SK-N-SH treated with all-trans-retinoic acid at 6 μM for 48 hours (cell line): Measurements from ENCODE around the gene EEF2.

Experiments used
- ATAC-seq: fragments of 200-7000 bp; cut with Tn5 transposase; 3 replicates; pipeline ENCODE4 v1.9.1; 2020; ENCODE audit warnings: mild to moderate bottlenecking, moderate library complexity
- BACH2 ChIP-seq: fragments of 250-450 bp; sonication (Bioruptor Pico); IDR thresholded peaks from 2 replicates; pipeline ENCODE4 v1.9.0; 2021; ENCODE audit warnings: mild to moderate bottlenecking, borderline replicate concordance
- CREB5 ChIP-seq: fragments of 250-450 bp; sonication (Bioruptor Pico); IDR thresholded peaks from 2 replicates; pipeline ENCODE4 v1.5.1; 2020; ENCODE audit warnings: low read depth, mild to moderate bottlenecking, moderate library complexity
- CSDC2 ChIP-seq: fragments of 250-450 bp; sonication (Bioruptor Pico); IDR thresholded peaks from 2 replicates; pipeline ENCODE4 v1.5.0; 2020; ENCODE audit warnings: mild to moderate bottlenecking, moderate library complexity
- ESRRG ChIP-seq: fragments of 250-450 bp; sonication (Bioruptor Pico); IDR thresholded peaks from 2 replicates; pipeline ENCODE4 v1.6.1; 2021; ENCODE audit warnings: mild to moderate bottlenecking
- ISL1 ChIP-seq: fragments of 250-450 bp; sonication (Bioruptor Pico); IDR thresholded peaks from 2 replicates; pipeline ENCODE4 v2.1.2; 2022; ENCODE audit warnings: mild to moderate bottlenecking, moderate library complexity
- OSR1 ChIP-seq: fragments of 250-450 bp; sonication (Bioruptor Pico); IDR thresholded peaks from 2 replicates; pipeline ENCODE4 v1.8.0; 2022; ENCODE audit warnings: moderate library complexity, mild to moderate bottlenecking, inconsistent platforms
- PATZ1 ChIP-seq: fragments of 250-450 bp; sonication (Bioruptor Pico); IDR thresholded peaks from 2 replicates; pipeline ENCODE4 v1.8.0; 2020; ENCODE audit warnings: mild to moderate bottlenecking, moderate library complexity, borderline replicate concordance
- PPARA ChIP-seq: fragments of 250-450 bp; sonication (Bioruptor Pico); IDR thresholded peaks from 2 replicates; pipeline ENCODE4 v1.5.0; 2020; ENCODE audit warnings: mild to moderate bottlenecking, borderline replicate concordance
- RARB ChIP-seq: fragments of 250-450 bp; sonication (Bioruptor Pico); IDR thresholded peaks from 2 replicates; pipeline ENCODE4 v1.8.0; 2021; ENCODE audit warnings: mild to moderate bottlenecking, moderate library complexity
- SNAI2 ChIP-seq: fragments of 250-450 bp; sonication (Bioruptor Pico); IDR thresholded peaks from 2 replicates; pipeline ENCODE4 v1.5.0; 2020; ENCODE audit warnings: mild to moderate bottlenecking, moderate library complexity
- TCF4 ChIP-seq: fragments of 250-450 bp; sonication (Bioruptor Pico); IDR thresholded peaks from 2 replicates; pipeline ENCODE4 v1.8.0; 2021; ENCODE audit warnings: mild to moderate bottlenecking, moderate library complexity, borderline replicate concordance
- TSHZ2 ChIP-seq: fragments of 250-450 bp; sonication (Bioruptor Pico); IDR thresholded peaks from 2 replicates; pipeline ENCODE4 v1.5.0; 2020; ENCODE audit warnings: mild to moderate bottlenecking, moderate library complexity
- ZC3H10 ChIP-seq: fragments of 250-450 bp; sonication (Bioruptor Pico); IDR thresholded peaks from 2 replicates; pipeline ENCODE4 v1.5.1; 2021; ENCODE audit warnings: mild to moderate bottlenecking, moderate library complexity
- ZFP3 ChIP-seq: fragments of 250-450 bp; sonication (Bioruptor Pico); IDR thresholded peaks from 2 replicates; pipeline ENCODE4 v1.5.0; 2020; ENCODE audit warnings: mild to moderate bottlenecking, moderate library complexity
- ZFP30 ChIP-seq: fragments of 450-650 bp; formaldehyde crosslinking; IDR thresholded peaks from 2 replicates; pipeline ENCODE4 v1.5.0; 2022; ENCODE audit warnings: mild to moderate bottlenecking, moderate library complexity
- ZNF565 ChIP-seq: fragments of 450-650 bp; formaldehyde crosslinking; conservative IDR thresholded peaks from 2 replicates; pipeline ENCODE4 v1.5.0; 2020; ENCODE audit warnings: low read depth, mild to moderate bottlenecking, moderate library complexity
- ZNF8 ChIP-seq: fragments of 450-650 bp; formaldehyde crosslinking; IDR thresholded peaks from 2 replicates; pipeline ENCODE4 v1.5.0; 2020; ENCODE audit warnings: mild to moderate bottlenecking, moderate library complexity
- TF ChIP-seq, protein P1 (sequence below): fragments of 250-450 bp; sonication (Bioruptor Pico); IDR thresholded peaks from 2 replicates; pipeline ENCODE4 v1.8.0; 2021; ENCODE audit warnings: low read depth, mild to moderate bottlenecking, moderate library complexity, borderline replicate concordance
- TF ChIP-seq, protein P2 (sequence below): fragments of 250-450 bp; sonication (Bioruptor Pico); IDR thresholded peaks from 2 replicates; pipeline ENCODE4 v1.5.1; 2021; ENCODE audit warnings: mild to moderate bottlenecking, moderate library complexity

Gene EEF2

DNA sequence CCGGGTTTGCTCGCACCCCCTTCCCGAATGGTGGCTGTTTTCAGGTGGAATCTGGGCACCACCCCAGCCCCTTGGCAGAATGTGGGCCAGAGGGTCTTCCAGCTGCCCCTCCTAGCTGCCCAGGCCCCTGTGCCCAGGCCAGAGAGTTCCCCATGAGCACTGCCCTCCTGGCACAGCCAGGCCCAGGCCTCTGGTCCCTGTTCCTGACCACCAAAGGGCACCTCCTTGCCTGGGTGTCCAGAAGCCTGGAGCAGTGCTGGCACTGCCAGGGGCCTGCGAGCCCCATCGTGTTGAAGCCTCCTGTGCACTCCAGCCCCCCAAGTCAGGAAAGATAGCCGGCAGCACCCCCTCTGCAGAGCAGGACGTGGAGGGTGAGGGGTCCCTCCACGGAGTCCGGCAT is 45.7 kb upstream of the EEF2 start:
- no peak; the same call in 2 of the 3 replicates for ATAC-seq
- TF ChIP-seq ZFP3 (CRISPR knock-in tag) (no peak), ZC3H10 (CRISPR knock-in tag) (no peak), BACH2 (CRISPR knock-in tag) (no peak), PATZ1 (CRISPR knock-in tag) (no peak), TCF4 (CRISPR knock-in tag) (no peak), TSHZ2 (CRISPR knock-in tag) (no peak), ZNF8 (CRISPR knock-in tag) (no peak), ZFP30 (no peak), ISL1 (CRISPR knock-in tag) (no peak), PPARA (CRISPR knock-in tag) (no peak), CREB5 (CRISPR knock-in tag) (no peak), ZNF565 (no peak), ESRRG (CRISPR knock-in tag) (no peak)
- TF ChIP-seq, protein P1, sequence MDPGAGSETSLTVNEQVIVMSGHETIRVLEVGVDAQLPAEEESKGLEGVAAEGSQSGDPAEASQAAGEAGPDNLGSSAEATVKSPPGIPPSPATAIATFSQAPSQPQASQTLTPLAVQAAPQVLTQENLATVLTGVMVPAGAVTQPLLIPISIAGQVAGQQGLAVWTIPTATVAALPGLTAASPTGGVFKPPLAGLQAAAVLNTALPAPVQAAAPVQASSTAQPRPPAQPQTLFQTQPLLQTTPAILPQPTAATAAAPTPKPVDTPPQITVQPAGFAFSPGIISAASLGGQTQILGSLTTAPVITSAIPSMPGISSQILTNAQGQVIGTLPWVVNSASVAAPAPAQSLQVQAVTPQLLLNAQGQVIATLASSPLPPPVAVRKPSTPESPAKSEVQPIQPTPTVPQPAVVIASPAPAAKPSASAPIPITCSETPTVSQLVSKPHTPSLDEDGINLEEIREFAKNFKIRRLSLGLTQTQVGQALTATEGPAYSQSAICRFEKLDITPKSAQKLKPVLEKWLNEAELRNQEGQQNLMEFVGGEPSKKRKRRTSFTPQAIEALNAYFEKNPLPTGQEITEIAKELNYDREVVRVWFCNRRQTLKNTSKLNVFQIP (CRISPR knock-in tag), result no peak
- TF ChIP-seq, protein P2, sequence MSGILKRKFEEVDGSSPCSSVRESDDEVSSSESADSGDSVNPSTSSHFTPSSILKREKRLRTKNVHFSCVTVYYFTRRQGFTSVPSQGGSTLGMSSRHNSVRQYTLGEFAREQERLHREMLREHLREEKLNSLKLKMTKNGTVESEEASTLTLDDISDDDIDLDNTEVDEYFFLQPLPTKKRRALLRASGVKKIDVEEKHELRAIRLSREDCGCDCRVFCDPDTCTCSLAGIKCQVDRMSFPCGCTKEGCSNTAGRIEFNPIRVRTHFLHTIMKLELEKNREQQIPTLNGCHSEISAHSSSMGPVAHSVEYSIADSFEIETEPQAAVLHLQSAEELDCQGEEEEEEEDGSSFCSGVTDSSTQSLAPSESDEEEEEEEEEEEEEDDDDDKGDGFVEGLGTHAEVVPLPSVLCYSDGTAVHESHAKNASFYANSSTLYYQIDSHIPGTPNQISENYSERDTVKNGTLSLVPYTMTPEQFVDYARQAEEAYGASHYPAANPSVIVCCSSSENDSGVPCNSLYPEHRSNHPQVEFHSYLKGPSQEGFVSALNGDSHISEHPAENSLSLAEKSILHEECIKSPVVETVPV (CRISPR knock-in tag), result no peak

DNA sequence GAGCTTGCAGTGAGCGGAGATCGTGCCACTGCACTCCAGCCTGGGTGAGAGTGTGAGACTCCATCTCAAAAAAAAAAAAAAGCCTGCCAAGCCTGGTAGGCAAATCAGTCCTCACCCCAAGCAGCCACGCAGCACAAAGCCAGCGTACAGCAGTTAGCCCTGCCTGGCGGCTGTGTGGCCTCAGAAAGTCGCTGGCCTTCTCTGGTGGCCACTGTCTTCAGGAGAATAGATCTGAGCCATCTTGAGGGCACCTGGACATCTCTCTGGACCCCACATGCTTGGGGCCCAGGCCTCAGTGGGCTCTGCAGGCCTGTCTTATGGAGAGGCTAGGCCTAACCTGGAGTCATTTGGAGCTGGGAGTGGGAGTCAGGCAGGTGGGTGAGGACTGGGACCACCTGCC is 45.3 kb upstream of the EEF2 start:
- no peak for ATAC-seq
- no peak for TF ChIP-seq ISL1 (CRISPR knock-in tag)

DNA sequence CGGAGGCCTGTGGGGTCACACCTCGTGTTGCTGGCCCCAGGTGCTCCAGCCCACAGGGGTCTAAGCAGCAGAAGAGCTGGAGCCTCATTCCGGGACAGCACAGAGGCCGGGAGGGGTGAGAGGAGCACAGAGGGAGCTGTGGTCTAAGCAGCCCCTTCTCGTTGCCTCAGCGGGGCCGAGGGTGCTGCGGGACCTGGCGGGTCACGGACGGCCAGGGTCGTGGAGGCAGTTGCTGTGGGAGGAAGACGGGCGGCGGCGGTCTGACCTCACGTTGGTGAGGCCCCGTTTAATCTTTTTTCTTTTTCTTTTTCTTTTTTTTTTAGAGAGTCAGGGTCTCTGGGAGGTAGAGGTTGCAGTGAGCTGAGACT is 44.0 kb upstream of the EEF2 start:
- TF ChIP-seq OSR1 (CRISPR knock-in tag), result no peak
- no peak for TF ChIP-seq CSDC2 (CRISPR knock-in tag)
- no peak for TF ChIP-seq ZFP30
- no peak for TF ChIP-seq PATZ1 (CRISPR knock-in tag)
- TF ChIP-seq TSHZ2 (CRISPR knock-in tag), result no peak
- no peak for TF ChIP-seq ISL1 (CRISPR knock-in tag)
- TF ChIP-seq SNAI2, result no peak
- TF ChIP-seq RARB, result no peak
- TF ChIP-seq ZNF565, result no peak
- no peak for TF ChIP-seq ZFP3 (CRISPR knock-in tag)
- no peak for TF ChIP-seq ZNF8 (CRISPR knock-in tag)
- TF ChIP-seq, protein P1 (CRISPR knock-in tag), result no peak
- no peak for TF ChIP-seq CREB5 (CRISPR knock-in tag)
- no peak for TF ChIP-seq ZC3H10 (CRISPR knock-in tag)
- no peak for TF ChIP-seq TCF4 (CRISPR knock-in tag)
- TF ChIP-seq ESRRG (CRISPR knock-in tag), result no peak
- no peak for ATAC-seq
